SH-SY5Y (cell line): Measurements from ENCODE around the gene CCSER2.

Experiments used
- GATA2 ChIP-seq: IDR thresholded peaks from 2 replicates; pipeline ENCODE4 v1.6.1; 2011; ENCODE audit warnings: mild to moderate bottlenecking, low read depth, low read length
- GATA3 ChIP-seq: IDR thresholded peaks from 2 replicates; pipeline ENCODE4 v1.6.1; 2011; ENCODE audit warnings: low read depth, mild to moderate bottlenecking, low read length, moderate library complexity

Gene CCSER2

GRCh38 chr10:84497978-84498377, 169.6 kb downstream of the CCSER2 start:
- no peak for TF ChIP-seq GATA3
- TF ChIP-seq GATA2: no peak

- TF ChIP-seq GATA2 (no peak), GATA3 (no peak)
These were observed 171.5 kb downstream of the CCSER2 start for GRCh38 chr10:84499846-84500245.

- no peak for TF ChIP-seq GATA2
- no peak for TF ChIP-seq GATA3
These were observed 181.7 kb downstream of the CCSER2 start for GRCh38 chr10:84510121-84510520.

GRCh38 chr10:84511106-84511505, 182.7 kb downstream of the CCSER2 start:
- TF ChIP-seq GATA2 (no peak), GATA3 (no peak)

GRCh38 chr10:84511709-84512285, 183.4 kb downstream of the CCSER2 start:
- TF ChIP-seq GATA2 (peak; percentile 63; the same call in 1 of the 2 replicates), GATA3 (peak; percentile 17; the same call in 1 of the 2 replicates)

GRCh38 chr10:84517554-84517953, 189.2 kb downstream of the CCSER2 start:
- TF ChIP-seq GATA3 (no peak), GATA2 (no peak)

- TF ChIP-seq GATA2 (no peak), GATA3 (no peak)
These were observed 190.8 kb downstream of the CCSER2 start for GRCh38 chr10:84519235-84519634.

- TF ChIP-seq GATA3: no peak
- TF ChIP-seq GATA2: no peak
These were observed 192.6 kb downstream of the CCSER2 start for GRCh38 chr10:84521013-84521412.

GRCh38 chr10:84521468-84521867, 193.1 kb downstream of the CCSER2 start:
- no peak for TF ChIP-seq GATA2

- TF ChIP-seq GATA3: no peak
- TF ChIP-seq GATA2: no peak
These were observed 194.4 kb downstream of the CCSER2 start for GRCh38 chr10:84522612-84523462.

GRCh38 chr10:84523526-84523925, 195.1 kb downstream of the CCSER2 start:
- TF ChIP-seq GATA3 (no peak), GATA2 (no peak)

- TF ChIP-seq GATA3 (no peak), GATA2 (no peak)
These were observed 196.0 kb downstream of the CCSER2 start for GRCh38 chr10:84524435-84524834.

GRCh38 chr10:84525120-84525806, 196.9 kb downstream of the CCSER2 start:
- TF ChIP-seq GATA2: 0 out of 2 replicates have a peak, but pooled peaks have one; percentile 30
- no peak for TF ChIP-seq GATA3

GRCh38 chr10:84530724-84531325, 202.4 kb downstream of the CCSER2 start:
- no peak for TF ChIP-seq GATA2

GRCh38 chr10:84531396-84531795, 203.0 kb downstream of the CCSER2 start:
- TF ChIP-seq GATA3 (no peak), GATA2 (no peak)

- TF ChIP-seq GATA2 (no peak), GATA3 (no peak)
These were observed 205.8 kb downstream of the CCSER2 start for GRCh38 chr10:84534168-84534567.
